GM19043 (cell line): ENCODE data around the gene SRGAP1.
"Not testable (repeated sequence)": the region's sequence is repeated elsewhere in the genome, so short reads cannot be mapped to it uniquely, and the experiment has no call there.

ENCODE experiments used
- ATAC-seq: cut with Tn5 transposase; IDR thresholded peaks from one replicate; pipeline ENCODE4 v1.9.1; 2021; ENCODE audit warnings: low read depth; ENCODE audit not compliant: unreplicated experiment

SRGAP1 gene

GRCh38 chr12:64139021-64139420 lies 294.5 kb downstream of the SRGAP1 start:
- no peak for ATAC-seq

- ATAC-seq: no peak
Measured at GRCh38 chr12:64142382-64142781, 297.9 kb downstream of the SRGAP1 start.

DNA sequence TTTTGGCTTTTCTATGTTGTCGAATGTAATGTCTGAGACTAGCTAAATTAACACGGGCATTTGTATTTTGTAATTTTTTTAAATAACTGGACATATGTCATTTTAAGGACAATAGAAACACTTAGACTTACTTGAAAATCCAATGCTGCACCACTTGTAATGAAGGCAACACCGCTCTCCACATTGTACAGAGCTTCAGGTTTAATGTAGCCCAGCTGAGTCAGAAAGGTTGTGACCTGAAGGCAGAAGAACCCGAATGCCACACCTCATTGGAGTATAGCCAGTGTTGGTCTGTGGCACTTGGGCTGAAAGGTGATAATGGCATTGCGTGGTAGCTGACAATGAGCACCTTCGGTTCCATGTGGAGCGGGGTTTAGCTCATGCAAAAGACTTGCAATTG lies 298.3 kb downstream of the SRGAP1 start:
- no peak for ATAC-seq

DNA sequence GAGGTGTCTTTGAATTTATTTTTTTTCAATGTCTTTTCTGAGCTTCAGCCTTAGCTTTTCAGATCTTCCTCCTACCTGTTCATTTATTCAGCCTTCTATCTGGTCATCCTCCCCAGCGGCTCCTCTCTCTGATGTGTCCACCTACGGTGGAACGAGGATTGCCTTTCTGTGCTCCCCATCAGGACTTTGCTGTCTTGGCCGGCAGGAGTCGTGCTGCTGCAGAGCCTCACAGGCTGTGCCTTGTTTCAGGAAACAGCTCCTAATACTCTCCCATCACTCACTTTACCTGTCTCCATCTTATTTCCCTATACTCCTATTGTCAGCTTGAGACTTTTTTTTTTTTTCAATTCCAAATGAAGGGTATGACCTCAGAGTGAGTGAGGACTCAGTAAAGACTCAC lies 300.7 kb downstream of the SRGAP1 start:
- ATAC-seq: no peak

DNA sequence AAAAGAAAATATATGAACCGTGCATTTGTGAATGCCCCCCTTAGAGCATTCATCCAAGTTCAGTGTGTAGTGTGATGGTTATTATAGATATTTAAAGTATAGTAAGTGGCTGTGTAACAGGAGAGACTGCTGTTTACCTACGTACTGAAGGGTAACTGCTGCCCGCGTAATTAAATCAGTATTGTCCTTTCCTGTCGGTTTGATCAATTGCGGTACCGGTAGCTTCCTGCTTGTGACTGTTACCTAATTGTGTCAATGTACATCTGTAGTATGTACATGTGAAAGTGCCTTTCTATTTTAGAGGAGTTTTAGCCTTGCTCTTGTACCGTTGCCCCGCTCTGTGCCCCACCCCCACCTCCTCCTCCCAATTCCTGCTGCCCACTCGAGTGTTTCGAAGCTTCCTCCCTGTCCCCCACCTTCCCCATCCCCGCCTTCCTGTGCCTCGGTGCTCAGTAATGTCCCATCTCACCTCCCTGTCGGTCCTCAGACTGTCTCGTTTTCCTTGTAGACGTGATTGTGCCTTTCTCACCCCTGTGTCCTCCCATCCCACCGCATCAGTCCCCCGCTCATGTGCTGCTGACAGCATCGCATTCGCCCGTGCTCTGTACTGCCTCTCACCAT lies 302.6 kb downstream of the SRGAP1 start:
- no peak for ATAC-seq

DNA sequence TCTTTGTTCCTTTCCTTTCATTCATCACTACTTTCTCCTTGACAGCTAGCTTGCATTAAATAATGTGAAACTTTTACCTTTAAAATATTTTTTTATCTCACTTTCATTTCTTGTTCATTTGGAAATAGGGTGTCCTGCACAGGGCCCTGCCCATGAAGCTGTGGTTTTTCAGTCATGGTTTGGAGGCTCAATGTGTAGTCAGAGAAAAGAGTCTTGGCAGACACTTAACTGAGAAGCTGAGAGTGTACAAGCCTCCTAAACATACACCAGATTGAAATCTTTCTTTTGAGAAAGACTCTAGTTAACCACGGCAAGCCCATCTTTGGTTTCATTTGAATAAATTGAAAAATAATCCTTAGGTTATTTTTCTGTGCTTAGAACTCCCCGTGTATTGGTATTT lies 303.4 kb downstream of the SRGAP1 start:
- no peak for ATAC-seq

- no peak for ATAC-seq
Measured at GRCh38 chr12:64154677-64155076, 310.2 kb downstream of the SRGAP1 start.

- ATAC-seq: no peak
Measured at GRCh38 chr12:64157110-64157509, 312.6 kb downstream of the SRGAP1 start.

DNA sequence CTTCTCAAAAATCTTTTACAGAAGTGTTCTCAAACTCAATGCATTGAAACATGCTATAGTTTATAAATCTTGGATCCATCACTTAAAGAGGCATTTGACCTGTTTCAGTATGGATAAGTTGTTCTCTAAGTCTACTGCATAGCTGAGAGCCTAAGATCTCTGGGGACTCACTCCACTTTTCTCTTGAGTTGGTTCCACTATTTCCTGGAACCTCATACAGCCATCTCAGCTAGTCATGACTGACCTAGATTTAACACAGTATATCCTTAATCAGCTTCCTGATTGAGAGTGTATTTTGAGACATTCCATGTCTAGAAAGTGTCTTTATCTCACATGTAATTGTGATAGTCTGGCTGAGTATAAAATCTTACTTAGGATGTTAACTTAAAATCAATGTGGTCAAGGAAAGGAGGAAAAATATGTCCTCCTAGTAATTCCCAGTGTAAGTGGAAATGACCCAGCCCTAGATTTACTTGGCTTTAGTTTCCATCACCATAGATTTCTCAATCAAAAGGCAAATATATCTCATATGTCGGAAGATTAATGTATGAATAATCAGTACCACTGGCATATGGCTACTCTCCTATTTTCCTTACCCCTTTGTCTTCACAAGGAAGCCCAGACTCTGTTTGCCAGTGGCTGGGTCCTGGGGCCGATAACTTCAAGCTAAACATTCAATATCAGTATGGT lies 315.7 kb downstream of the SRGAP1 start:
- no peak for ATAC-seq

GRCh38 chr12:64160711-64161060 lies 316.2 kb downstream of the SRGAP1 start:
- ATAC-seq: no peak

GRCh38 chr12:64166606-64167005 lies 322.1 kb downstream of the SRGAP1 start:
- not testable (repeated sequence) for ATAC-seq

DNA sequence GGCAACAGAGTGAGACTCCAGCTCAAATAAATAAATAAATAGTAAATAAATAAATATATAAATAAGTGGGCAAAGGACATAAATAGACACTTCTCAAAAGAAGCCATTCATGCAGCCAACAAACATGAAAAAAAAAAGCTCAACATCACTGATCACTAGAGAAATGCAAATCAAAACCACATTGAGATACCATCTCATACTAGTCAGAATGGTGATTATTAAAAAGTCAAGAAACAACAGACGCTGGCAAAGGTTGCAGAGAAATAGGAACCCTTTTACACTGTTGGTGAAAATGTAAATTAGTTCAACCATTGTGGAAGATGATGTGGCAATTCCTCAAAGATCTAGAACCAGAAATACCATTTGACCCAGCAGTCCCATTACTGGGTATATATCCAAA lies 322.5 kb downstream of the SRGAP1 start:
- not testable (repeated sequence) for ATAC-seq

DNA sequence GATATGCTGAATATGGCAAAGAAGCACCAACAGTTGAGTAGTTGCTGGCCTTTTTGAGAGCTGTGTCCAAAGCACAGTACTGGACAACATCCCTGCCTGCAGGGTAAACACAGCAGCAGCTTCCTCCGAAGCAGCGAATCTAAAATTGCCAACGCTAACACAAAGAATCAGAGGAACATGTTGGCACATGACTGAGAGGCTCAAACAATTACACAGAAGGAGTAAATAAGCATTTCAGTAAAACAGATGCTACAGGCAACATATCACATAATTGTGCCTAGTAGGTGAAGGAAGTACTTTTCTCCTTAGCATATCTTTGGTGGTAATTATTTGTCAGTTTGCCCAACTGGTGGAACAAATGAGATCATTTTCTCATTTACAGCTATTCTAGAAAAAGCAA lies 325.5 kb downstream of the SRGAP1 start:
- ATAC-seq: no peak

- ATAC-seq: no peak
Measured at GRCh38 chr12:64170730-64171129, 326.2 kb downstream of the SRGAP1 start.

GRCh38 chr12:64171715-64172114 lies 327.2 kb downstream of the SRGAP1 start:
- no peak for ATAC-seq

GRCh38 chr12:64172143-64172970 lies 327.9 kb downstream of the SRGAP1 start:
- no peak for ATAC-seq

DNA sequence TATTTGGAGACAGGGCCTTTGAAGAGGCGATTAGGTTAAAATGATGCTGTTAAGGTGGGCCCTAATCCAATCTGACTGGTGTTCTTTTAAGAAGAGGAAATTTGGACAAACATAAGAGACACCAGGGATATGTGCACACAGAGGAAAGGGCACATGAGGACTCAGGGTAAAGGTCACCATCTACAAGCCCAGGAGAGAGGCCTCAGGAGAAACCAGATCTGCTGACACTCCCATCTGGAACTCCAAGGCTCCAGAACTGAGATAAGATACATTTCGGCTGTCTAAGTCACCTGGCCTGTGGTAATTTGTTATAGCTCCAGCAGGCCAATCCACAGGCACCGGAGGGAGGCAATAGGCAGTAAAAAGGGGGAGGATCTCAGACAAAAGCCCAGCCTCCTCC lies 329.0 kb downstream of the SRGAP1 start:
- no peak for ATAC-seq

GRCh38 chr12:64175254-64175945 lies 330.9 kb downstream of the SRGAP1 start:
- no peak for ATAC-seq

GRCh38 chr12:64177001-64177400 lies 332.5 kb downstream of the SRGAP1 start:
- ATAC-seq: no peak

DNA sequence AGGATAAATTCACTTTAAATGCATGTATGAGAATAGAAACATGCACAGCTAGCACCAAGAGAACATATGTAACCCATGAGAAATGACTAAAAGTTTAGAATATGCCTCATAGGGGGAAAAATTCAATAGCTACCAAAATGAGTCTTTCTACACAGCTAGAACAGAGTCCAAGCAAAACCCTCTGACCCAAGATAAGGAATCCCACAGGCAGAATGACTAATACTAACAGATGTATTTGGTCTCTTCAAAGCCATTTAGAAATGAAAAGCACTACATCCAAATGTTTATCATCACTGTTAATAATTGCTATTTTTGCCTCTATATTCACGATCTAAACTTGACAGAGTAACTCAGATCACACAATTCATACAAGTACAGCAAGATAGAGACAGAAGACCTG lies 333.6 kb downstream of the SRGAP1 start:
- ATAC-seq: no peak

GRCh38 chr12:64180951-64181350 lies 336.5 kb downstream of the SRGAP1 start:
- no peak for ATAC-seq
